Calu3 (cell line): ENCODE results near the gene BICRAL. TPM values are rescaled to one million over a fixed set of nuclear protein-coding genes. Genes with fewer than 3 reads are reported as not detected.
"Not testable (repeated sequence)": the region's sequence is repeated elsewhere in the genome, so short reads cannot be mapped to it uniquely, and the experiment has no call there.

Experiments
- BruUV-seq: library from RNA; stranded (reverse); fragments of 400-500 nt; replicated peaks from 2 replicates; lab custom pipeline; 2021; lab: Mats Ljungman, UMichigan
- CTCF ChIA-PET: fragments of 300-600 bp; sonication (Branson Sonifier 250); formaldehyde crosslinking; loops from one replicate; lab custom pipeline; 2022; ENCODE audit warnings: antibody characterized with exemption; lab: Charles Lee
- DNase-seq: peaks from one replicate; pipeline ENCODE4 v3.0.0; 2022
- H3K27ac Mint-ChIP-seq: one replicate; pipeline ENCODE4 v1.8.0; 2022; ENCODE audit warnings: mixed read lengths; ENCODE audit not compliant: unreplicated experiment
- H3K27me3 Mint-ChIP-seq: one replicate; pipeline ENCODE4 v1.8.0; 2022; ENCODE audit warnings: mixed read lengths; ENCODE audit not compliant: unreplicated experiment
- H3K36me3 Mint-ChIP-seq: one replicate; pipeline ENCODE4 v1.8.0; 2022; ENCODE audit warnings: mild to moderate bottlenecking, moderate library complexity, mixed read lengths; ENCODE audit not compliant: insufficient read depth, unreplicated experiment
- H3K4me1 Mint-ChIP-seq: one replicate; pipeline ENCODE4 v1.8.0; 2022; ENCODE audit warnings: mild to moderate bottlenecking, low read depth, mixed read lengths; ENCODE audit not compliant: unreplicated experiment
- H3K4me3 Mint-ChIP-seq: one replicate; pipeline ENCODE4 v1.8.0; 2022; ENCODE audit warnings: mild to moderate bottlenecking, low read depth, moderate library complexity, mixed read lengths; ENCODE audit not compliant: unreplicated experiment
- H3K9me3 Mint-ChIP-seq: one replicate; pipeline ENCODE4 v1.8.0; 2022; ENCODE audit warnings: low read depth, mixed read lengths; ENCODE audit not compliant: unreplicated experiment
- CTCF ChIP-seq: fragments of 200-600 bp; IDR thresholded peaks from one replicate; pipeline ENCODE4 v1.8.0; 2022; ENCODE audit warnings: antibody characterized with exemption; ENCODE audit not compliant: unreplicated experiment
- intact Hi-C: fragments of 100-400 bp; cut with micrococcal nuclease; formaldehyde crosslinking; loops from one replicate; pipeline ENCODE4 v1.10.0; 2022; ENCODE audit not compliant: unreplicated experiment
- total RNA-seq: library from RNA; stranded (reverse); gene quantifications from 2 replicates; pipeline ENCODE4 v1.2.3, GENCODE V29; 2022

BICRAL gene
- total RNA-seq, 1 experiment from 2014 or later: 19.2 TPM

DNA sequence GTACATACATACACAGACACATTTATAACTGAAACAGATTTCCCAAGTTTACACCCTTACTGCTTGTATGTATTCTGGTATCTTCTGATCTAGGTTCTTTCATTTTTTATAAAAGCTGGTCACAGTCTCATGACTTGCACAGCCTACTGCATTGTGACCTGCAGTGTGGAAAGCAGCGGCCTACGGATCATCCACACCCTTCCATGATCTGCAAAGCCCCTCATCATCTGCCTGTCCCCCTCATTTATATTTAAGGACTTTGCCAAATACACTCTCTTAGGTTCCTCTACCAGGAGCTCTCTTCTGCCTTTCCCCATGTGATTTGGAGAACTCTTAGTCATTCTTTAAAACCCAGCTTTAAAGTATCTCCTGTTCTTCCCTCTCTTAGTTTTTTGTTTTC is 12.0 kb upstream of the BICRAL start:
- peaks cover 31% of the 10 kb centered on the region for H3K4me1 Mint-ChIP-seq
- CTCF ChIA-PET: interaction anchor here (0.6 to 0.8 kb wide), 3 partner anchors 12 to 43 kb away, joined by 3 read pairs; partner anchors contain the start of gene BICRAL
- intact Hi-C loops: no loop called here
- no peaks in the 10 kb centered on the region for H3K27me3 Mint-ChIP-seq
- H3K36me3 Mint-ChIP-seq: peaks cover 4% of the 10 kb centered on the region
- H3K27ac Mint-ChIP-seq: no peak overlapping the region
- no TSS peak for BruUV-seq
- H3K4me3 Mint-ChIP-seq: no peak overlapping the region
- no peak for TF ChIP-seq CTCF
- H3K9me3 Mint-ChIP-seq: no peaks in the 10 kb centered on the region
- DNase-seq: no peak

DNA sequence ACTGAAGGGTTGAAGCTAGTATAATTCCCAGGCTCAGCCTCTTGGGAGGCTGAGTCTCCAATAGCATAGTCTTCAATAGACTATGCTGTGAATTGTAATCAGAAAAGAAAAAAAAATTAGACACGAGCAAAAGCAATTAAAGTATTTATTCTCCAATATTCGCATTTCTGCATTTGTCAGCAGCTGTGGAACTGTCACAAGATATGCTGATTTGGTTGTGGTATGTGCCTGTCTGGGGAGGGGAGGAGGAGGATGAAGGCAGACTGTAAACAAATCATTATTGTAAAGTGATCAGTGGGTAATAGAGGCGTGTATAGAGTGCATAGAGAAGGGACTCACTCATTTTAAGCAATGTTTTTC is 10.1 kb upstream of the BICRAL start:
- Mint-ChIP-seq H3K4me1 (peaks cover 24% of the 10 kb centered on the region), H3K4me3 (no peak overlapping the region), H3K9me3 (no peaks in the 10 kb centered on the region), H3K36me3 (no peaks in the 10 kb centered on the region), H3K27ac (no peak overlapping the region), H3K27me3 (no peaks in the 10 kb centered on the region)
- CTCF ChIA-PET: no interaction called here
- intact Hi-C loops: no loop called here
- no peak for TF ChIP-seq CTCF
- DNase-seq: no peak
- BruUV-seq: no TSS peak

GRCh38 chr6:42774201-42774600 is 7.7 kb upstream of the BICRAL start:
- no TSS peak for BruUV-seq
- no peak overlapping the region for H3K4me3 Mint-ChIP-seq
- H3K27me3 Mint-ChIP-seq: no peaks in the 10 kb centered on the region

GRCh38 chr6:42774821-42775487 is 6.9 kb upstream of the BICRAL start:
- DNase-seq, H3K27ac Mint-ChIP-seq, H3K4me3 Mint-ChIP-seq, H3K9me3 Mint-ChIP-seq, intact Hi-C loops, BruUV-seq, H3K27me3 Mint-ChIP-seq: not testable (repeated sequence)
- peaks cover 15% of the 10 kb centered on the region for H3K36me3 Mint-ChIP-seq
- CTCF ChIA-PET: interaction anchor here (0.7 kb wide), 1 partner anchor 48 kb away, joined by 4 read pairs; no protein-coding TSS in a partner anchor
- peaks cover 49% of the 10 kb centered on the region for H3K4me1 Mint-ChIP-seq

More at GRCh38 chr6:42774201-42774600, 7.7 kb upstream of the BICRAL start:
- no peak overlapping the region for H3K27ac Mint-ChIP-seq
- peaks cover 9% of the 10 kb centered on the region for H3K36me3 Mint-ChIP-seq
- CTCF ChIA-PET: interaction anchor here (1.1 kb wide), 1 partner anchor 28 kb away, joined by 7 read pairs; the partner anchor contains the start of gene TBCC
- H3K4me1 Mint-ChIP-seq: peaks cover 45% of the 10 kb centered on the region
- H3K9me3 Mint-ChIP-seq: no peaks in the 10 kb centered on the region
- no peak for DNase-seq
- TF ChIP-seq CTCF: no peak
- intact Hi-C loops: no loop called here

DNA sequence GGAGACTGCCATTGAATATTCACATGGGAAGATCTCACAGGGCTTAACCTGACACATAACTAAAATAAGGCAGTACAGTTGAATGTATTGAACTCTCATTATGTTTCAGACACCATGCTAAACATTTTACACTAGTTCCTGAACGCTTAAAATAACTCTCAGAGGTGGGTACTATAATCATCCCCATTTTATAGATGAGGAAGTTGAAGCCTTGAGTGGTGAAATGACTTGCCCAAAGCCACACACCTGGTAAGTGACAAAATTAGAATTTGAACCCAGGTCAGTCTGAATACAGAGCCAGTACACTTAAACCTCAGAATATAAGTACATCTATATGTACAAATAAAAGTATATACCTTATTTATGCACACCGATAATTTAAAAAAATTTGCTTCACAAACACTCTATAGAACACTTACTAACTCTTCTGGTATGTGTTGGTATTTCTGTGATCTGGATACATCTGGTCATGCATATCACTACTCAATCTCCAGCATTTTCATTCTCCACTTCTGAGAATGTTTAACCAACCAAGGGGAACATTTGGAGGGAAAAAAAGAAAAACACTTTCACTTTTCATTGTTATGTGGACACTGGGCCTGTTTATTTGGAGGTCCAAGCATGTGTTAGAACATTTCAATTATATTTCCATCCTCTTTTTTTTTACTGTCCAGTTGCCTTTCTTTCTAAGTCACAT is 4.6 kb upstream of the BICRAL start:
- Mint-ChIP-seq H3K4me3 (no peak overlapping the region), H3K36me3 (peaks cover 33% of the 10 kb centered on the region), H3K9me3 (no peaks in the 10 kb centered on the region), H3K4me1 (peaks cover 58% of the 10 kb centered on the region), H3K27me3 (no peaks in the 10 kb centered on the region), H3K27ac (no peak overlapping the region)
- intact Hi-C loops: no loop called here
- CTCF ChIA-PET: no interaction called here
- TF ChIP-seq CTCF: no peak
- no peak for DNase-seq
- BruUV-seq: no TSS peak
